Kidney (tissue), 14 donors: ENCODE results near the gene HDHD3. TPM values are rescaled to one million over a fixed set of nuclear protein-coding genes. Genes with fewer than 3 reads are reported as not detected.

Source experiments
- DNase-seq, 5 donors: peaks; one replicate each; pipeline ENCODE4 v3.0.0-alpha.2; 2013 to 2020
- FAIRE-seq: peaks from 2 replicates; lab custom pipeline; 2012; peaks lifted over from hg19 to GRCh38; lab: Jason Lieb, UNC
- H3K27ac ChIP-seq, 2 donors: one replicate each; pipeline ENCODE4 v1.7.0; 2013; ENCODE audit warnings: low read depth in 2 of 2, low read length in 2 of 2, inconsistent platforms in 1 of 2
- H3K27me3 ChIP-seq: one replicate; pipeline ENCODE4 v1.7.1; 2013; ENCODE audit warnings: low read length, inconsistent platforms; ENCODE audit not compliant: control insufficient read depth, insufficient read depth
- H3K36me3 ChIP-seq, 3 donors: one replicate each; pipeline versions ENCODE4 v1.7.0 to v1.7.1; 2013; ENCODE audit warnings: low read length in 3 of 3, control low read depth in 1 of 3, inconsistent platforms in 1 of 3; ENCODE audit not compliant: insufficient read depth in 3 of 3, control insufficient read depth in 2 of 3
- H3K4me1 ChIP-seq, 3 donors: one replicate each; pipeline versions ENCODE4 v1.7.0 to v1.7.1; 2013; ENCODE audit warnings: low read length in 3 of 3, inconsistent platforms in 1 of 3, low read depth in 1 of 3; ENCODE audit not compliant: control insufficient read depth in 2 of 3, insufficient read depth in 2 of 3
- H3K4me3 ChIP-seq, 3 donors: one replicate each; pipeline versions ENCODE4 v1.7.0 to v1.8.1; 2013; ENCODE audit warnings: low read length in 3 of 3, control low read depth in 1 of 3, inconsistent platforms in 1 of 3
- H3K9ac ChIP-seq, 3 donors: one replicate each; pipeline versions ENCODE4 v1.7.0 to v1.7.1; 2013; ENCODE audit warnings: low read length in 3 of 3, control low read depth in 1 of 3, inconsistent platforms in 1 of 3
- H3K9me3 ChIP-seq, 3 donors: one replicate each; pipeline versions ENCODE4 v1.7.0 to v1.7.1; 2013; ENCODE audit warnings: low read length in 3 of 3, control low read depth in 1 of 3, inconsistent platforms in 1 of 3; ENCODE audit not compliant: control insufficient read depth in 2 of 3, insufficient read depth in 1 of 3
- CTCF ChIP-seq: IDR thresholded peaks from 3 replicates; pipeline ENCODE4 v1.5.1; 2012; ENCODE audit warnings: mild to moderate bottlenecking, moderate library complexity, borderline replicate concordance; ENCODE audit not compliant: insufficient read depth; ENCODE audit errors: extremely low read depth
- intact Hi-C: fragments of 100-400 bp; cut with DNase I; formaldehyde crosslinking; loops from one replicate; pipeline ENCODE4 v1.11.1; 2022
- polyA plus RNA-seq: library from polyadenylated mRNA; stranded (reverse); fragments of 350-450 nt; fragmentation: Illumina TruSeq; extraction: RNeasy Lipid Tissue Mini Kit (QIAGEN cat#74804); gene quantifications from one replicate; pipeline ENCODE4 v1.2.3, GENCODE V29; 2014; ENCODE audit warnings: low read depth, low replicate concordance; ENCODE audit not compliant: insufficient read depth
- total RNA-seq: library from RNA; stranded (reverse); fragmentation: NEBNext Ultra II Directional; extraction: Animal tissue kit (Norgen Biotek cat#: 25700); gene quantifications from one replicate; pipeline ENCODE4 v1.2.1, GENCODE V29; 2021
- donor health status: control.
- donor health status: control.
- donor health status: control.
- donor health status: control.
- donor health status: control.
- donor health status: DM: yes; HTN: yes; CAD: no.
- donor health status: Normal renal cell carcinoma (clear cell type).

HDHD3 gene
- total and polyA plus RNA-seq, 2 donors from 2014 or later, result 29.8 to 107 TPM

- Histone ChIP-seq H3K4me3 (no peak overlapping the region), H3K27me3 (no peaks in the 10 kb centered on the region), H3K36me3 (peaks cover 0 to 22% (median 5%) of the 10 kb centered on the region in 3 donors), H3K9me3 (no peaks in the 10 kb centered on the region), H3K4me1 (peaks cover 0 to 11% (median 3%) of the 10 kb centered on the region in 3 donors), H3K9ac (no peak overlapping the region), H3K27ac (peak overlapping the region; percentile 6 to 65)
- intact Hi-C loops, result no loop called here
- FAIRE-seq (no peak), DNase-seq (no peak)
- no peak for TF ChIP-seq CTCF
Observed at GRCh38 chr9:113395000-113395861, 18.4 kb upstream of the HDHD3 start.

GRCh38 chr9:113393281-113393680 is 16.5 kb upstream of the HDHD3 start:
- Histone ChIP-seq H3K27ac (no peak overlapping the region), H3K27me3 (no peaks in the 10 kb centered on the region), H3K9me3 (no peaks in the 10 kb centered on the region), H3K4me1 (peaks cover 0 to 8% (median 7%) of the 10 kb centered on the region in 3 donors), H3K4me3 (no peak overlapping the region), H3K36me3 (peaks cover 0 to 39% (median 12%) of the 10 kb centered on the region in 3 donors), H3K9ac (no peak overlapping the region)
- FAIRE-seq, result no peak
- intact Hi-C loops, result no loop called here
- DNase-seq, result no peak
- no peak for TF ChIP-seq CTCF

GRCh38 chr9:113391917-113392316 is 15.1 kb upstream of the HDHD3 start:
- no peak for FAIRE-seq
- H3K36me3 ChIP-seq, result peaks cover 0 to 43% (median 13%) of the 10 kb centered on the region in 3 donors

More at GRCh38 chr9:113391917-113392316, 15.1 kb upstream of the HDHD3 start:
- peaks cover 0 to 20% (median 17%) of the 10 kb centered on the region in 3 donors for H3K4me1 ChIP-seq
- no peak for TF ChIP-seq CTCF
- no peaks in the 10 kb centered on the region for H3K27me3 ChIP-seq
- H3K9ac ChIP-seq, result no peak overlapping the region
- no peak overlapping the region for H3K4me3 ChIP-seq
- H3K27ac ChIP-seq, result no peak overlapping the region
- intact Hi-C loops, result no loop called here
- no peaks in the 10 kb centered on the region for H3K9me3 ChIP-seq
- DNase-seq, result no peak
